Measurements from ENCODE around the gene KIZ. TPM values are rescaled to one million over a fixed set of nuclear protein-coding genes. Genes with fewer than 3 reads are reported as not detected.

Gene KIZ
- total and polyA plus RNA-seq, 2 of the 4 experiments (the other 2 are of a cell fraction): 9.9 to 14.0 TPM

- no peak overlapping the region; the same call in 1 of the 2 replicates for H2BK120ac ChIP-seq (ENCODE audit: low read depth, low read length)
- H4K20me1 ChIP-seq (ENCODE audit: insufficient read depth, low read length): no peaks in the 10 kb centered on the region
- H2BK5ac ChIP-seq (ENCODE audit: low read depth, low read length, poor library complexity, severe bottlenecking): no peak overlapping the region
- intact Hi-C loops (cut with micrococcal nuclease): loop anchor here (2.0 kb wide), 1 partner anchor 99 kb away; the partner anchor contains the start of gene KIZ
- DNase-seq: peak; percentile 44
- dilution Hi-C loops (cut with HindIII; ENCODE audit: low sequenced_read_pairs, unreplicated experiment): no loop called here
- peak overlapping the region; percentile 20; the same call in 1 of the 2 replicates for H3K27ac ChIP-seq (ENCODE audit: insufficient read depth, low read length)
- H3K4ac ChIP-seq (ENCODE audit: low read depth, low read length): no peak overlapping the region
- H2BK15ac ChIP-seq (ENCODE audit: low read depth, low read length): no peak overlapping the region
- no peak overlapping the region for H4K91ac ChIP-seq (ENCODE audit: insufficient read depth, low read depth, low read length)
- H3K56ac ChIP-seq (ENCODE audit: extremely low read depth, insufficient read depth, low read length): no peak overlapping the region
- no peaks in the 10 kb centered on the region for H3K9me3 ChIP-seq (ENCODE audit: control insufficient read depth, insufficient read depth, low read length)
- no peak overlapping the region for H2AK9ac ChIP-seq (replicated peaks; ENCODE audit: low read depth, low read length, poor library complexity)
- ChIA-PET CTCF (interaction anchor here (0.6 to 3.8 kb wide), 2 partner anchors 10 to 14 kb away, joined by 3 to 16 read pairs; no protein-coding TSS in a partner anchor), POLR2A (ENCODE audit: unreplicated experiment) (no interaction called here)
- no peak overlapping the region for H2AK5ac ChIP-seq (ENCODE audit: low read depth, low read length)
- TF ChIP-seq RCOR1 (IDR thresholded peaks at IDR 0.05; ENCODE audit: insufficient replicate concordance, low read length) (no peak), NFE2L2 (IDR thresholded peaks at IDR 0.05; ENCODE audit: low read depth, low read length) (no peak), CEBPB (IDR thresholded peaks at IDR 0.05; ENCODE audit: low read depth, low read length) (peak; percentile 53; the same call in 1 of the 2 replicates)
- peaks cover 7% of the 10 kb centered on the region for H3K4me1 ChIP-seq (ENCODE audit: control insufficient read depth, insufficient read depth, low read length)
- peak overlapping the region; percentile 85 for H3K4me2 ChIP-seq (ENCODE audit: low read depth, low read length)
- in situ Hi-C loops (cut with MboI; ENCODE audit: low sequenced_read_pairs): loop anchor here (25.0 kb wide), 1 partner anchor 363 kb away; no protein-coding TSS in a partner anchor
- H2BK20ac ChIP-seq (ENCODE audit: low read depth, low read length): no peak overlapping the region
- no peak overlapping the region for H3K23ac ChIP-seq (ENCODE audit: low read depth, low read length)
- no peaks in the 10 kb centered on the region for H3K27me3 ChIP-seq (ENCODE audit: control insufficient read depth, insufficient read depth, low read length)
- H4K8ac ChIP-seq (ENCODE audit: low read depth in 2 of 2, low read length in 2 of 2): peak overlapping the region in 1 of 2 experiments; percentile 47; a peak in 1 of 4 replicates
- no peaks in the 10 kb centered on the region for H3K79me1 ChIP-seq (ENCODE audit: low read depth in 1 of 2, low read length in 2 of 2)
- no peak overlapping the region; the same call in 1 of the 2 replicates for H3K9ac ChIP-seq (ENCODE audit: low read depth, low read length)
- peaks cover 2% of the 10 kb centered on the region; the same call in 1 of the 2 replicates for H3K36me3 ChIP-seq (ENCODE audit: control insufficient read depth, insufficient read depth, low read length)
- no peak overlapping the region for H3K14ac ChIP-seq (replicated peaks; ENCODE audit: low read depth, low read length)
- H3K9me1 ChIP-seq (ENCODE audit: insufficient read depth, low read length): no peaks in the 10 kb centered on the region
- H2AFZ ChIP-seq (replicated peaks; ENCODE audit: low read length, poor library complexity): no peak overlapping the region
- peak overlapping the region; percentile 34; the same call in 1 of the 2 replicates for H3K4me3 ChIP-seq (ENCODE audit: insufficient read depth, low read depth, low read length)
- peak overlapping the region; percentile 38 for H3K18ac ChIP-seq (ENCODE audit: low read depth, low read length)
- peak; percentile 86 for ATAC-seq (ENCODE audit: low read depth)
- no peak overlapping the region for H4K5ac ChIP-seq (ENCODE audit: low read depth, low read length)
- BruUV-seq (replicated peaks): no TSS peak
- WGBS, 2 experiments (ENCODE audit: extremely low coverage in 2 of 2, insufficient read length in 1 of 2): 60% methylated on average over 1 of the region's 6 CpGs; no CpG with 5 or more reads in 1 of the 2 experiments
Observed at GRCh38 chr20:21225215-21225947, 99.5 kb downstream of the KIZ start.

Measured in IMR-90 (cell line).